DOHH2 (cell line): ENCODE results near the gene ZNF414.

ENCODE experiments used
- H3F3A ChIP-seq: fragments of 200-600 bp; sonication (generic), shearing (Covaris generic); 2 replicates; pipeline ENCODE4 v1.6.0; 2016; ENCODE audit warnings: antibody characterized with exemption, mild to moderate bottlenecking; ENCODE audit not compliant: control insufficient read depth, insufficient read depth
- H3K27ac ChIP-seq: fragments of 200-600 bp; sonication (generic); 2 replicates; pipeline ENCODE4 v1.5.1; 2014; ENCODE audit warnings: low read depth, mild to moderate bottlenecking, low read length, moderate library complexity
- H3K27me3 ChIP-seq: fragments of 200-600 bp; sonication (generic); 2 replicates; pipeline ENCODE4 v1.6.1; 2014; ENCODE audit warnings: mild to moderate bottlenecking, low read length, mixed read lengths; ENCODE audit not compliant: control insufficient read depth
- H3K36me3 ChIP-seq: fragments of 200-600 bp; sonication (generic); 2 replicates; pipeline ENCODE4 v1.6.1; 2014; ENCODE audit warnings: mild to moderate bottlenecking, low read length, moderate library complexity, mixed read lengths; ENCODE audit not compliant: control insufficient read depth
- H3K4me1 ChIP-seq: fragments of 200-600 bp; sonication (generic); 2 replicates; pipeline ENCODE4 v1.6.1; 2014; ENCODE audit warnings: mild to moderate bottlenecking, low read length, mixed read lengths; ENCODE audit not compliant: control insufficient read depth
- H3K4me2 ChIP-seq: fragments of 200-600 bp; sonication (generic); 2 replicates; pipeline ENCODE4 v1.6.0; 2014; ENCODE audit warnings: mild to moderate bottlenecking, low read length, moderate library complexity
- H3K4me3 ChIP-seq: fragments of 200-600 bp; sonication (generic); 2 replicates; pipeline ENCODE4 v1.5.1; 2014; ENCODE audit warnings: mild to moderate bottlenecking, low read length, mixed read lengths
- H3K79me2 ChIP-seq: fragments of 200-600 bp; sonication (generic); 2 replicates; pipeline ENCODE4 v1.6.1; 2014; ENCODE audit warnings: mild to moderate bottlenecking, low read length, mixed read lengths; ENCODE audit not compliant: control insufficient read depth
- H3K9me2 ChIP-seq: fragments of 200-600 bp; sonication (generic); replicated peaks from 2 replicates; pipeline ENCODE4 v1.6.1; 2014; ENCODE audit warnings: mild to moderate bottlenecking, low read length, mixed read lengths; ENCODE audit not compliant: control insufficient read depth
- H3K9me3 ChIP-seq: fragments of 200-600 bp; sonication (generic); 2 replicates; pipeline ENCODE4 v1.6.1; 2014; ENCODE audit warnings: antibody characterized with exemption, low read length, mixed read lengths; ENCODE audit not compliant: control insufficient read depth, insufficient read depth
- H4K20me1 ChIP-seq: fragments of 200-600 bp; sonication (generic); 2 replicates; pipeline ENCODE4 v1.6.0; 2014; ENCODE audit warnings: low read depth, mild to moderate bottlenecking, antibody characterized with exemption, low read length, moderate library complexity; ENCODE audit not compliant: control insufficient read depth, insufficient read depth
- CTCF ChIP-seq: fragments of 200-600 bp; sonication (generic); IDR thresholded peaks from one replicate; pipeline ENCODE4 v1.5.1; 2014; ENCODE audit warnings: antibody characterized with exemption, mild to moderate bottlenecking, low read depth, low read length; ENCODE audit not compliant: poor library complexity, severe bottlenecking
- EZH2phosphoT487 ChIP-seq: fragments of 200-600 bp; sonication (generic); IDR thresholded peaks from 2 replicates; pipeline ENCODE4 v1.6.1; 2017; ENCODE audit warnings: borderline replicate concordance, mild to moderate bottlenecking, antibody characterized with exemption, low read length, moderate library complexity, mixed read lengths

Gene ZNF414

GRCh38 chr19:8501516-8501915, 12.5 kb downstream of the ZNF414 start:
- Histone ChIP-seq H3K9me3 (no peaks in the 10 kb centered on the region), H3K9me2 (no peaks in the 10 kb centered on the region), H3F3A (no peaks in the 10 kb centered on the region), H4K20me1 (no peaks in the 10 kb centered on the region), H3K27ac (no peak overlapping the region), H3K4me3 (no peak overlapping the region), H3K79me2 (no peaks in the 10 kb centered on the region), H3K27me3 (no peaks in the 10 kb centered on the region), H3K36me3 (no peaks in the 10 kb centered on the region), H3K4me1 (peaks cover 12% of the 10 kb centered on the region), H3K4me2 (no peak overlapping the region)
- TF ChIP-seq EZH2phosphoT487 (no peak), CTCF (no peak)

GRCh38 chr19:8500158-8500557, 13.8 kb downstream of the ZNF414 start:
- no peaks in the 10 kb centered on the region for H3K9me2 ChIP-seq
- no peaks in the 10 kb centered on the region for H3K27me3 ChIP-seq
- H3K9me3 ChIP-seq, result no peaks in the 10 kb centered on the region
- no peaks in the 10 kb centered on the region for H4K20me1 ChIP-seq
- H3K4me2 ChIP-seq, result no peak overlapping the region
- H3F3A ChIP-seq, result no peaks in the 10 kb centered on the region
- no peak overlapping the region for H3K4me3 ChIP-seq
- H3K4me1 ChIP-seq, result peaks cover 6% of the 10 kb centered on the region; the same call in 1 of the 2 replicates
- H3K36me3 ChIP-seq, result no peaks in the 10 kb centered on the region
- no peaks in the 10 kb centered on the region for H3K79me2 ChIP-seq
- no peak overlapping the region for H3K27ac ChIP-seq
- TF ChIP-seq EZH2phosphoT487, result no peak
- no peak for TF ChIP-seq CTCF

- Histone ChIP-seq H3K27ac (no peak overlapping the region), H3K27me3 (no peaks in the 10 kb centered on the region), H3K4me3 (no peak overlapping the region), H3K4me2 (no peak overlapping the region), H3K9me2 (no peaks in the 10 kb centered on the region), H3K36me3 (no peaks in the 10 kb centered on the region), H4K20me1 (no peaks in the 10 kb centered on the region), H3K79me2 (no peaks in the 10 kb centered on the region), H3K9me3 (no peaks in the 10 kb centered on the region), H3K4me1 (peaks cover 7% of the 10 kb centered on the region), H3F3A (no peaks in the 10 kb centered on the region)
- TF ChIP-seq EZH2phosphoT487, result no peak
- TF ChIP-seq CTCF, result no peak
These were observed 14.7 kb downstream of the ZNF414 start for GRCh38 chr19:8499048-8499833.
